Thyroid gland (tissue), 4 donors: ENCODE data around the gene ZKSCAN1. TPM values are rescaled to one million over a fixed set of nuclear protein-coding genes. Genes with fewer than 3 reads are reported as not detected.
"Not testable (repeated sequence)": the region's sequence is repeated elsewhere in the genome, so short reads cannot be mapped to it uniquely, and the experiment has no call there.

Experiments
- DNase-seq, 2 donors: peaks; one replicate each; pipeline ENCODE4 v3.0.0-alpha.2; 2019
- H3K27ac ChIP-seq, 3 donors: fragments of 200-600 bp; sonication (generic); 1 replicate in 2 of 3; 2 replicates in 1 of 3; pipeline ENCODE4 v1.5.1; 2016 to 2019; ENCODE audit warnings: mild to moderate bottlenecking in 1 of 3, moderate library complexity in 1 of 3
- H3K27me3 ChIP-seq: fragments of 200-600 bp; sonication (generic); one replicate; pipeline ENCODE4 v1.5.1; 2019
- H3K36me3 ChIP-seq, 2 donors: fragments of 200-600 bp; sonication (generic); one replicate each; pipeline ENCODE4 v1.5.1; 2016 to 2019
- H3K4me1 ChIP-seq, 2 donors: fragments of 200-600 bp; sonication (generic); one replicate each; pipeline ENCODE4 v1.5.1; 2017 to 2019
- H3K4me3 ChIP-seq, 3 donors: fragments of 200-600 bp; sonication (generic); replicated peaks in 1 of 3; 1 replicate in 2 of 3; 2 replicates in 1 of 3; pipeline ENCODE4 v1.5.1; 2016; ENCODE audit warnings: mild to moderate bottlenecking in 1 of 3
- H3K9me3 ChIP-seq: fragments of 200-600 bp; sonication (generic); one replicate; pipeline ENCODE4 v1.5.1; 2017
- POLR2A ChIP-seq, 2 donors: fragments of 450-650 bp; IDR thresholded peaks; one replicate each; pipeline ENCODE4 v1.6.1; 2017; ENCODE audit warnings: antibody characterized with exemption in 2 of 2, mild to moderate bottlenecking in 2 of 2, moderate library complexity in 1 of 2
- WGBS, 2 donors: methylation state at CpG; one replicate each; pipeline ENCODE4 v1.1.5; 2017; 5-methylcytosine and 5-hydroxymethylcytosine counted together
- intact Hi-C: fragments of 100-400 bp; cut with DNase I; formaldehyde crosslinking; loops from one replicate; pipeline ENCODE4 v1.15.1; 2023
- total RNA-seq, 4 donors: library from RNA; depleted of rRNA; stranded (reverse); fragments of >200 nt; gene quantifications; one replicate each; pipeline ENCODE4 v1.2.3, GENCODE V29; 2016
- TF ChIP-seq, protein P1 (sequence below), 6 experiments: fragments of 200-600 bp in 3 of 6; fragments of 450-650 bp in 3 of 6; sonication (generic) in 3 of 6; IDR thresholded peaks; one replicate each; pipeline ENCODE4 v1.5.1; 2016 to 2019; ENCODE audit warnings: antibody characterized with exemption in 6 of 6, mild to moderate bottlenecking in 2 of 6, inconsistent platforms in 1 of 6, moderate library complexity in 1 of 6

The ZKSCAN1 gene
- total RNA-seq, 4 donors from 2014 or later = 34.0 to 41.4 (median 35.3) TPM

DNA sequence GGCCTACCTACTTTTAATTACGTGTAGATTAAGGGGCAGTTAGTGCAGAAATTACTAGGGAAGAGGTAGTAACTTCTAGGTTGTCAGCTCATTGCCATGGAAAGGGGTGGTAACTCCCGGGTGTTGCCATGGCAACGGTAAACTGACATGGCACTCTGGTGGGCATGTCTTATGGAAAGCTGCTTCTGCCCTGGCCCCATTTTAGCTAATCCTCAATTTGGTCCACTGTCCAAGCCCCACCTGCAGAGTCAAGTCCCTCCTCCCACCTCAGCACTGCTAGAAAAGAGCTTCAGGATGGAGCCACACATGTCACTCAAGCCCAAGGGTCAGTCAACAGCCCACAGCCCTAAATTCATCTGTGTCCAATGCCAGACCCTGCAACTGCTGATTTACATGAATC, 7.5 kb upstream of the ZKSCAN1 start:
- Histone ChIP-seq H3K27ac (no peak overlapping the region), H3K36me3 (no peaks in the 10 kb centered on the region), H3K4me1 (no peaks in the 10 kb centered on the region), H3K9me3 (no peaks in the 10 kb centered on the region), H3K4me3 (no peak overlapping the region), H3K27me3 (no peaks in the 10 kb centered on the region)
- no peak for DNase-seq
- WGBS, 2 donors = 78 to 95% methylated on average over 3 of the region's 3 CpGs
- TF ChIP-seq, protein P1, sequence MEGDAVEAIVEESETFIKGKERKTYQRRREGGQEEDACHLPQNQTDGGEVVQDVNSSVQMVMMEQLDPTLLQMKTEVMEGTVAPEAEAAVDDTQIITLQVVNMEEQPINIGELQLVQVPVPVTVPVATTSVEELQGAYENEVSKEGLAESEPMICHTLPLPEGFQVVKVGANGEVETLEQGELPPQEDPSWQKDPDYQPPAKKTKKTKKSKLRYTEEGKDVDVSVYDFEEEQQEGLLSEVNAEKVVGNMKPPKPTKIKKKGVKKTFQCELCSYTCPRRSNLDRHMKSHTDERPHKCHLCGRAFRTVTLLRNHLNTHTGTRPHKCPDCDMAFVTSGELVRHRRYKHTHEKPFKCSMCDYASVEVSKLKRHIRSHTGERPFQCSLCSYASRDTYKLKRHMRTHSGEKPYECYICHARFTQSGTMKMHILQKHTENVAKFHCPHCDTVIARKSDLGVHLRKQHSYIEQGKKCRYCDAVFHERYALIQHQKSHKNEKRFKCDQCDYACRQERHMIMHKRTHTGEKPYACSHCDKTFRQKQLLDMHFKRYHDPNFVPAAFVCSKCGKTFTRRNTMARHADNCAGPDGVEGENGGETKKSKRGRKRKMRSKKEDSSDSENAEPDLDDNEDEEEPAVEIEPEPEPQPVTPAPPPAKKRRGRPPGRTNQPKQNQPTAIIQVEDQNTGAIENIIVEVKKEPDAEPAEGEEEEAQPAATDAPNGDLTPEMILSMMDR (IDR thresholded peaks at IDR 0.05) = no peak
- TF ChIP-seq POLR2A (IDR thresholded peaks at IDR 0.05) = no peak
- intact Hi-C loops = no loop called here

GRCh38 chr7:100008525-100008924, 6.9 kb upstream of the ZKSCAN1 start:
- TF ChIP-seq POLR2A (IDR thresholded peaks at IDR 0.05) = no peak
- TF ChIP-seq, protein P1 (IDR thresholded peaks at IDR 0.05) = no peak
- no peaks in the 10 kb centered on the region for H3K9me3 ChIP-seq
- no peak overlapping the region for H3K4me3 ChIP-seq
- H3K4me1 ChIP-seq = no peaks in the 10 kb centered on the region
- no peaks in the 10 kb centered on the region for H3K27me3 ChIP-seq
- H3K27ac ChIP-seq = no peak overlapping the region
- 47 to 48% methylated on average over 10 of the region's 10 CpGs for WGBS, 2 donors
- DNase-seq = no peak
- intact Hi-C loops = no loop called here
- no peaks in the 10 kb centered on the region for H3K36me3 ChIP-seq

- intact Hi-C loops, H3K36me3 ChIP-seq, H3K9me3 ChIP-seq, DNase-seq, H3K4me1 ChIP-seq, H3K4me3 ChIP-seq, H3K27me3 ChIP-seq, H3K27ac ChIP-seq: not testable (repeated sequence)
- 79 to 85% methylated on average over 8 of the region's 8 CpGs for WGBS, 2 donors
Observed at GRCh38 chr7:100009952-100010351, 5.4 kb upstream of the ZKSCAN1 start.

DNA sequence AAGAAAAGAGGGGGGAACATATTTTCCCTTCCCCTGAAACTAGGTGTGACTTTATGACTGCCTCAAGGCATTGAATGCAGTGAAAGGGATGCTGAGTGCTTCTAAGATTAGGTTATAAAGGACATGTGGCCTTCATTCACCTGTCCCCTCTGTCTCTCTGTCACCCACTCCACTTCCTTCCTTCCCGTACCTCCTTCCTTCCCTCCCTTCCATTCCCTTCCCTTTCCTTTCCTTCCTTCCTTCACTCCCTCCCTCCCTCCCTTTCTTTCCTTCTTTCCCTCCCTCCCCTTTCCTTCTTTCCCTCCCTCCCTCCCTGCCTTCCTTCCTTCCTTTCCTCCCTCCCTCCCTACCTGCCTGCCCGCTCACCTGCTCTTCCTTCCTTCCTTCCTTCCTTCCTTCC, 4.5 kb upstream of the ZKSCAN1 start:
- no peak overlapping the region for H3K4me3 ChIP-seq
- H3K36me3 ChIP-seq = no peaks in the 10 kb centered on the region
- TF ChIP-seq, protein P1 (IDR thresholded peaks at IDR 0.05) = no peak
- TF ChIP-seq POLR2A (IDR thresholded peaks at IDR 0.05) = no peak
- H3K9me3 ChIP-seq = no peaks in the 10 kb centered on the region
- H3K27me3 ChIP-seq = no peaks in the 10 kb centered on the region
- 58 to 75% methylated on average over 2 of the region's 2 CpGs for WGBS, 2 donors
- intact Hi-C loops = no loop called here
- H3K4me1 ChIP-seq = peaks cover 0 to 5% of the 10 kb centered on the region in 2 donors
- H3K27ac ChIP-seq = no peak overlapping the region
- no peak for DNase-seq

DNA sequence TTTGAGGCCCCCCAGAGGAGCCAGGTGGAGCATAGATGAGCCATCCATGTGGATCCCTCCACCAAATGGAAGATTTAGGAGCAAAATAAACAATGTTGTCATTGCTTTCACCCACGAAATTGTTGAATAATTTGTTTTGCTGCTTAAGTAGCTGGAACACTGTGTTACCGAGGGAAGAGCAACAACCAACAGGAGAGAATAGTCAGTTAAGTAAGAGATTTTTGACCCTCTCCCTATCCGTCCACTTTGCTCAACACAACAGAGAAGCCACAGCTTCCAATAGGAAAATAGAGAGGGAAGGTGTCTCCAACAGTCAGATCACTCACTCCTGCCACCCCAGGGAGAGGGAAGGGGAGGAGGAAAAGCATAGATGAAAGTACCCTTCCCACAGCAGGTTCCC, 3.9 kb upstream of the ZKSCAN1 start:
- no peak overlapping the region for H3K4me3 ChIP-seq
- no peak for TF ChIP-seq POLR2A (IDR thresholded peaks at IDR 0.05)
- TF ChIP-seq, protein P1 (IDR thresholded peaks at IDR 0.05) = no peak
- DNase-seq = no peak
- H3K36me3 ChIP-seq = no peaks in the 10 kb centered on the region
- peaks cover 2 to 10% of the 10 kb centered on the region in 2 donors for H3K4me1 ChIP-seq
- H3K9me3 ChIP-seq = no peaks in the 10 kb centered on the region
- intact Hi-C loops = no loop called here
- WGBS, 2 donors = 44 to 48% methylated on average over 3 of the region's 3 CpGs
- no peaks in the 10 kb centered on the region for H3K27me3 ChIP-seq
- H3K27ac ChIP-seq = no peak overlapping the region

GRCh38 chr7:100012385-100013327, 2.7 kb upstream of the ZKSCAN1 start:
- H3K27me3 ChIP-seq, DNase-seq, H3K4me3 ChIP-seq, intact Hi-C loops, H3K27ac ChIP-seq, H3K9me3 ChIP-seq, H3K36me3 ChIP-seq: not testable (repeated sequence)
- H3K4me1 ChIP-seq = peaks cover 13 to 22% of the 10 kb centered on the region in 2 donors
- WGBS, 2 donors = 83% methylated on average over 9 to 14 of the region's 14 CpGs
